Esophagus squamous epithelium (tissue), 5 donors: Measurements from ENCODE around the gene PLCE1. TPM values are rescaled to one million over a fixed set of nuclear protein-coding genes. Genes with fewer than 3 reads are reported as not detected.

Source experiments
- DNase-seq: peaks from one replicate; lab custom pipeline; 2025; lab: John Stamatoyannopoulos, UW
- H3K27ac ChIP-seq, 4 donors: fragments of 200-600 bp; sonication (generic); one replicate each; pipeline ENCODE4 v1.5.1; 2016 to 2019; ENCODE audit warnings: mild to moderate bottlenecking in 1 of 4
- H3K27me3 ChIP-seq, 4 donors: fragments of 200-600 bp; sonication (generic); 1 replicate in 3 of 4; 2 replicates in 1 of 4; pipeline versions ENCODE4 v1.5.1 to v1.6.0; 2017 to 2021; ENCODE audit warnings: antibody characterized with exemption in 1 of 4
- H3K36me3 ChIP-seq, 3 donors: fragments of 200-600 bp; sonication (generic); one replicate each; pipeline ENCODE4 v1.5.1; 2016 to 2019
- H3K4me1 ChIP-seq, 3 donors: fragments of 200-600 bp; sonication (generic); one replicate each; pipeline ENCODE4 v1.5.1; 2017 to 2019
- H3K4me3 ChIP-seq, 4 donors: fragments of 200-600 bp; sonication (generic); 1 replicate in 3 of 4; 2 replicates in 1 of 4; pipeline ENCODE4 v1.5.1; 2016 to 2019; ENCODE audit warnings: mild to moderate bottlenecking in 2 of 4, moderate library complexity in 1 of 4
- H3K9me3 ChIP-seq, 3 donors: fragments of 200-600 bp; sonication (generic); one replicate each; pipeline ENCODE4 v1.5.1; 2016 to 2019
- POLR2A ChIP-seq, 4 donors: fragments of 450-650 bp; IDR thresholded peaks; one replicate each; pipeline ENCODE4 v1.6.1; 2017; ENCODE audit warnings: antibody characterized with exemption in 4 of 4, mild to moderate bottlenecking in 4 of 4, moderate library complexity in 3 of 4
- WGBS, 2 donors: methylation state at CpG; one replicate each; pipeline ENCODE4 v1.1.5; 2018; 5-methylcytosine and 5-hydroxymethylcytosine counted together
- intact Hi-C: fragments of 100-400 bp; cut with DNase I; formaldehyde crosslinking; loops from one replicate; pipeline ENCODE4 v1.15.0; 2022
- total RNA-seq, 4 donors: library from RNA; depleted of rRNA; stranded (reverse); fragments of >200 nt; gene quantifications; one replicate each; pipeline ENCODE4 v1.1.0, GENCODE V29; 2016
- TF ChIP-seq, protein P1 (sequence below), 6 experiments: fragments of 450-650 bp in 4 of 6; fragments of 200-600 bp in 2 of 6; sonication (generic) in 2 of 6; IDR thresholded peaks; one replicate each; pipeline ENCODE4 v1.5.1; 2016 to 2019; ENCODE audit warnings: antibody characterized with exemption in 6 of 6, mild to moderate bottlenecking in 4 of 6, moderate library complexity in 4 of 6
- donor health status: DM: yes; HTN: yes; CAD: no.

The PLCE1 gene
- total RNA-seq, 4 donors from 2014 or later = 1.8 to 3.6 (median 3.1) TPM

DNA sequence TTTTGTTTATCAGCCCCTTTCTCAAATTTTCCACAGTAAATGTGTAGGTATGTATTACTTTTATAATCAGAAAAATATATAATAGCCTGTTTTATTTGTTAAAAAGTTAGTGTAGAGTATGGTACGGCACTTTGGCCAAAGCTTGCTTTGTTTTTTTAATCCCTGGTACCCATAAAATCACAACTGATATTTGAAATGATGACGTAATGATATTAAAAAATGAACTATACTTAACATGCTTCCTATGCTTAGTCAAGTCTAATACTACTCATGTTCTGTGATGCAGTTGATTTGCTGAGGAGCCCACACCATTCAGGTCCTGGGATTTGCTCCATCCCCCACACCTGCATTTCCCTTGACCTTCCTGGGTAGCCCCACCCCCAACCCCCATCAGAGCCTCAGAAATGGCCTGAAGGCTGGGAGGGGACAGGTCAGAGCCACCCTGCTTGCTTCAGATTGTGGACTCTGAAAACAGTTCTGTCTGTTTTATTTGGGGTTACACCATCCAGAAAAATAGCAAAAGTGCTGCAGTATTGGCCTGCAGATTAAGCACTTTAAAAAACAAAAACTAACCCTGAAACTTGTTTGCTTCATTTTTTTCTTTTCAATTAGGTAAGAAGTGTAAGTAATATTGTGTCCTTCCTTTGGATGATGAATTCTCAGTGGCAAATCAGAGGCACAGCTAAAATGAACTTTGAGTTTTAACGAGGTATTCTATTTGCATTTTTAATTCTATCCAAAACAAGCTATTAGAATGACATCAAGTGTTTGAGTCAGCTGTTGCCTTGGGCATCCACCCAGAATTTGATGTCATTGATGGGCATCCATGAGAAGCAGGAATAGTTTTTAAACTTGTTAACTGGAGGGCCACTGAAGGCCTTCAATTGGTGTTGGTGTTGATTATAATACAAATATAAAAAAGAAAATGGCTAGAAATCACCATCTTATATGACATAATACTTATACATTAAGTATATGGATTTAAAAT, 23.3 kb downstream of the PLCE1 start:
- Histone ChIP-seq H3K4me1 (no peaks in the 10 kb centered on the region), H3K4me3 (no peak overlapping the region), H3K27me3 (no peaks in the 10 kb centered on the region), H3K27ac (no peak overlapping the region), H3K9me3 (no peaks in the 10 kb centered on the region), H3K36me3 (no peaks in the 10 kb centered on the region)
- DNase-seq = no peak
- TF ChIP-seq, protein P1, sequence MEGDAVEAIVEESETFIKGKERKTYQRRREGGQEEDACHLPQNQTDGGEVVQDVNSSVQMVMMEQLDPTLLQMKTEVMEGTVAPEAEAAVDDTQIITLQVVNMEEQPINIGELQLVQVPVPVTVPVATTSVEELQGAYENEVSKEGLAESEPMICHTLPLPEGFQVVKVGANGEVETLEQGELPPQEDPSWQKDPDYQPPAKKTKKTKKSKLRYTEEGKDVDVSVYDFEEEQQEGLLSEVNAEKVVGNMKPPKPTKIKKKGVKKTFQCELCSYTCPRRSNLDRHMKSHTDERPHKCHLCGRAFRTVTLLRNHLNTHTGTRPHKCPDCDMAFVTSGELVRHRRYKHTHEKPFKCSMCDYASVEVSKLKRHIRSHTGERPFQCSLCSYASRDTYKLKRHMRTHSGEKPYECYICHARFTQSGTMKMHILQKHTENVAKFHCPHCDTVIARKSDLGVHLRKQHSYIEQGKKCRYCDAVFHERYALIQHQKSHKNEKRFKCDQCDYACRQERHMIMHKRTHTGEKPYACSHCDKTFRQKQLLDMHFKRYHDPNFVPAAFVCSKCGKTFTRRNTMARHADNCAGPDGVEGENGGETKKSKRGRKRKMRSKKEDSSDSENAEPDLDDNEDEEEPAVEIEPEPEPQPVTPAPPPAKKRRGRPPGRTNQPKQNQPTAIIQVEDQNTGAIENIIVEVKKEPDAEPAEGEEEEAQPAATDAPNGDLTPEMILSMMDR (IDR thresholded peaks at IDR 0.05) = no peak
- TF ChIP-seq POLR2A (IDR thresholded peaks at IDR 0.05) = no peak
- WGBS, 2 donors = 61 to 72% methylated on average over 3 of the region's 3 CpGs
- intact Hi-C loops = no loop called here

DNA sequence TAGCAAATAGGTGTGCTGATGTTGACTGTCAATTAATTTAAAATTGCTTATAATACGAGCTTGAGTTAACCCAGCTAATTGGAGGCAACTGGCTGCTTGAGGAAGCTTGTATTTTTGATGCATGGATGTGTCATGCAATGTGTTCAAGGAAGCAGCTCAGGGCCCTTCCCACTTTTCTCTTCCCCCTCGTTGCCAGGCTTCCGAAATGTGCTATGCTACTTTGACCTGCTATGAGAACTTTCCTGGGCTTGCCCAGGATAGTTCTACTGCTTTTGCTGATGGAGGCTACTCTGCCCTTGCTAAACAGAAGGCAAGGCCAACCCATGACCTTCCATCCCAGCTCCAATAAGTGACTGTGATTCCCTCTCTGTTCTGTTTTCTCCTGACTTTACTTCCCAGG, 24.4 kb downstream of the PLCE1 start:
- WGBS, 2 donors = 51 to 64% methylated on average over 3 of the region's 3 CpGs
- H3K36me3 ChIP-seq = no peaks in the 10 kb centered on the region
- H3K9me3 ChIP-seq = no peaks in the 10 kb centered on the region
- TF ChIP-seq POLR2A (IDR thresholded peaks at IDR 0.05) = no peak
- TF ChIP-seq, protein P1 (IDR thresholded peaks at IDR 0.05) = no peak
- no peak overlapping the region for H3K4me3 ChIP-seq
- DNase-seq = no peak
- H3K4me1 ChIP-seq = no peaks in the 10 kb centered on the region
- intact Hi-C loops = no loop called here
- no peaks in the 10 kb centered on the region for H3K27me3 ChIP-seq
- H3K27ac ChIP-seq = no peak overlapping the region

DNA sequence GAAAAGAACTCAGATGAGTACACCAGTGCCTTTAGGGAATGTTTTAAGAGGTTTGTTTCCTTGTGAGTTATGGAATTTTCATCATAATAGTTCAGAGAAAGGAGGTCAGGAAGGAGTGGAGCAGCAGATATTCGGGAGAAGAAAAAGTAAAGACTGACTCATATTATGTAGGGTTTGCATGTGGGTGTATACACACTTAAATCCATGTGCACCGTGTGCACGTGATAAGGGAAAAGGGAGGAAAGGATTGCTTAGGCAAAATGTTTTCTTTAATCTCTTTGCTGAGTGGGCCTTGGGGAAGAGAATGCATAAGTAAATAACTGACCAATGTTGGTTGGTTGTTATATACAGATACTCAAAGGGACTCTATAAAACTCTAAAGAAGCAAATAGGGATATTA, 30.2 kb downstream of the PLCE1 start:
- Histone ChIP-seq H3K4me3 (no peak overlapping the region), H3K27me3 (no peaks in the 10 kb centered on the region), H3K36me3 (no peaks in the 10 kb centered on the region), H3K9me3 (peaks cover 0 to 26% (median 5%) of the 10 kb centered on the region in 3 donors), H3K4me1 (no peaks in the 10 kb centered on the region), H3K27ac (no peak overlapping the region)
- TF ChIP-seq POLR2A (IDR thresholded peaks at IDR 0.05) = no peak
- TF ChIP-seq, protein P1 (IDR thresholded peaks at IDR 0.05) = no peak
- intact Hi-C loops = no loop called here
- DNase-seq = no peak
- 32 to 46% methylated on average over 3 of the region's 3 CpGs for WGBS, 2 donors

DNA sequence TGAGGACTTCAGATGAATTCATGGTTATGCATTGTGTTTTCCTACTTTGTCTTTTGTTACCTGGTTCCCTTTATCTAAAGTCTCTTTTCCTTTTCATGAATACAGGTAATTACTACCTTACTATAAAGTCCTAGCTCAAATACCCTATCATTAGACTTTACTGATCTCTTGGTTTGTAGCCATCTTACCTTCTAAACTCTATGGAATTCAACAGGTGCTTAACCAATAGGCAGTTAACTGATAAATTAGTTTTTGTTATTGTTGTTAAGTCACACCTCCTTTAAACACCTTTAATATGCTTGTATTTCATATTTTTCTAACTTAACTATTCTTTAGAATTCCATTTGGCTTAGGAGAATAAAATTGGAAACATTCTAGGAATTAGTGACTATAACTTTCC, 30.7 kb downstream of the PLCE1 start:
- DNase-seq = no peak
- no peak overlapping the region for H3K27ac ChIP-seq
- TF ChIP-seq, protein P1 (IDR thresholded peaks at IDR 0.05) = no peak
- no peak for TF ChIP-seq POLR2A (IDR thresholded peaks at IDR 0.05)
- H3K4me3 ChIP-seq = no peak overlapping the region
- H3K4me1 ChIP-seq = no peaks in the 10 kb centered on the region
- H3K9me3 ChIP-seq = peaks cover 0 to 31% (median 10%) of the 10 kb centered on the region in 3 donors
- H3K36me3 ChIP-seq = no peaks in the 10 kb centered on the region
- intact Hi-C loops = no loop called here
- H3K27me3 ChIP-seq = no peaks in the 10 kb centered on the region

DNA sequence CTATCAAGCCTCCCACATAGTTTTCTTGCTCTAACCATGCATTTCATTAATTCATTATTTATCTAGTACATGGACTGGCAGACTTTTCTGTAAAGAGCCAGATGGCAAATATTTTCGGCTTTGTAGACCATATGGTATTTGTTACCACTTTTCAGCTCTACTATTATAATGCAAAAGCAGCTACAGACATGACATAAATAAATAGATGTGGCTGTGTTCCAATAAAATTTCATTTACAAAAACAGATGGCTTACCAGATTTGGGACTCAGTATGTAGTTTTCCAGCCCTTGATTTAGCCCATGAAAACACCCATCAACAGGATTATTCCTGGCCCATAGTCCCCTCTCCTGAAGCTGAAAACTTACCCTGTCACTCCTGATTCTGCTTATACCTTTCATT, 32.1 kb downstream of the PLCE1 start:
- TF ChIP-seq POLR2A (IDR thresholded peaks at IDR 0.05) = no peak
- TF ChIP-seq, protein P1 (IDR thresholded peaks at IDR 0.05) = no peak
- no peak overlapping the region for H3K4me3 ChIP-seq
- H3K4me1 ChIP-seq = no peaks in the 10 kb centered on the region
- H3K36me3 ChIP-seq = no peaks in the 10 kb centered on the region
- no peak overlapping the region for H3K27ac ChIP-seq
- no peak for DNase-seq
- intact Hi-C loops = no loop called here
- no peaks in the 10 kb centered on the region for H3K27me3 ChIP-seq
- 65 to 96% methylated on average over 1 of the region's 1 CpG for WGBS, 2 donors
- H3K9me3 ChIP-seq = peaks cover 0 to 45% (median 20%) of the 10 kb centered on the region in 3 donors
